Smooth muscle cell (in vitro differentiated cells): Measurements from ENCODE around the gene C9orf50. TPM values are rescaled to one million over a fixed set of nuclear protein-coding genes. Genes with fewer than 3 reads are reported as not detected.

Experiments used
- DNase-seq: peaks from one replicate; lab custom pipeline; 2025; ENCODE audit not compliant: unreplicated experiment; lab: John Stamatoyannopoulos, UW
- H2AFZ ChIP-seq: fragments of 200-600 bp; sonication (generic); 2 replicates; pipeline ENCODE4 v1.6.0; 2016; ENCODE audit warnings: antibody characterized with exemption, low read depth, mild to moderate bottlenecking
- H3F3A ChIP-seq: fragments of 200-600 bp; sonication (generic); 2 replicates; pipeline ENCODE4 v1.6.0; 2017; ENCODE audit warnings: antibody characterized with exemption, low read depth
- H3K27ac ChIP-seq: fragments of 200-600 bp; sonication (generic); 2 replicates; pipeline ENCODE4 v1.5.1; 2016; ENCODE audit warnings: low read depth, mild to moderate bottlenecking
- H3K27me3 ChIP-seq: fragments of 200-600 bp; sonication (generic); 2 replicates; pipeline ENCODE4 v1.6.1; 2016; ENCODE audit warnings: low read depth, mild to moderate bottlenecking
- H3K36me3 ChIP-seq: fragments of 200-600 bp; sonication (generic); 2 replicates; pipeline ENCODE4 v1.5.1; 2016; ENCODE audit warnings: low read depth
- H3K4me1 ChIP-seq: fragments of 200-600 bp; sonication (generic); 2 replicates; pipeline ENCODE4 v1.5.1; 2016; ENCODE audit warnings: low read depth
- H3K4me2 ChIP-seq: fragments of 200-600 bp; sonication (generic); 2 replicates; pipeline ENCODE4 v1.6.0; 2016; ENCODE audit warnings: mild to moderate bottlenecking
- H3K4me3 ChIP-seq: fragments of 200-600 bp; sonication (generic); 2 replicates; pipeline ENCODE4 v1.5.1; 2016; ENCODE audit warnings: mild to moderate bottlenecking
- H3K79me2 ChIP-seq: fragments of 200-600 bp; sonication (generic); 2 replicates; pipeline ENCODE4 v1.6.0; 2016; ENCODE audit warnings: low read depth, mild to moderate bottlenecking
- H3K9ac ChIP-seq: fragments of 200-600 bp; sonication (generic); 2 replicates; pipeline ENCODE4 v1.6.0; 2016; ENCODE audit warnings: low read depth
- H3K9me3 ChIP-seq: fragments of 200-600 bp; sonication (generic); replicated peaks from 2 replicates; pipeline ENCODE4 v1.5.1; 2016; ENCODE audit warnings: low read depth
- H4K20me1 ChIP-seq: fragments of 200-600 bp; sonication (generic); 2 replicates; pipeline ENCODE4 v1.6.0; 2016; ENCODE audit warnings: low read depth
- WGBS: methylation state at CpG from one replicate; pipeline ENCODE4 v1.1.7; 2016; ENCODE audit warnings: low lambda C conversion rate; 5-methylcytosine and 5-hydroxymethylcytosine counted together
- polyA plus RNA-seq: library from polyadenylated mRNA; unstranded; fragments of >200 nt; fragmentation: Nextera tagmentation; extraction: Ambion mirVana; gene quantifications from 2 replicates; pipeline ENCODE4 v1.2.1, GENCODE V29; 2016
- total RNA-seq: library from RNA; depleted of rRNA; stranded (reverse); fragments of >200 nt; gene quantifications from 2 replicates; pipeline ENCODE4 v1.2.3, GENCODE V29; 2014
- TF ChIP-seq, protein P1 (sequence below): fragments of 200-600 bp; sonication (generic); IDR thresholded peaks from 2 replicates; pipeline ENCODE4 v1.5.1; 2017; ENCODE audit warnings: borderline replicate concordance, mild to moderate bottlenecking, antibody characterized with exemption; ENCODE audit not compliant: insufficient read depth, poor library complexity, severe bottlenecking

The C9orf50 gene
- total and polyA plus RNA-seq, 2 experiments from 2014 or later = 0.59 TPM; not detected in 1

DNA sequence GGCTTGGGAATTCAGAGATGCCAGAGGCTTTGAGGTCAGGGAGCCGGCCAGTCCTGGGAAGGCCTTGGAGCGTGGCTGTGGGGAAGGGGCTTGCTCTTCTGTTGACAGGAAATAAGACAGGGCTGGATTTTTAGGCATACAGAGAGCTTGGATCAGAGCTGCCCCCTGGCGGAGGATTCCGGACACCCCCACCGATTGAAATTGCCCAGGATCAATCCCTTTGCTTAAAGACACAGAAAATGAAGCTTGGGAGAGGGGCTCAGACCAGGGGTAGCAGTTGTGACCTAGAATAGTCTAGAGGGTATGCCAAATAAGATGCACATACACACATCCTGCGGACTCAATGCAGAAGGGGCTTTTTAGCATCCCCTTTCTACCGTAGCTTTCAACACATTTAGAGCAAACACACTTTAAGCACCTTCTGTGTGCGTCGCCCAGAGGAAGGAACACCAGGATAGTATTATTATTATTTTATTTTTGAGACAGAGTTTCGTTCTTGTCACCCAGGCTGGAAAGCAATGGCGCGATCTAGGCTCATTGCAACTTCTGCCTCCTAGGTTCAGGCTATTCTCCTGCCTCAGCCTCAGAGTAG lies 3.4 kb upstream of the C9orf50 start:
- peaks cover 15% of the 10 kb centered on the region for H3K4me1 ChIP-seq
- no peak overlapping the region for H3K4me2 ChIP-seq
- no peak overlapping the region for H2AFZ ChIP-seq
- no peak overlapping the region for H3K4me3 ChIP-seq
- 48% methylated on average over 12 of the region's 12 CpGs for WGBS
- no peaks in the 10 kb centered on the region for H3K9me3 ChIP-seq
- TF ChIP-seq, protein P1, sequence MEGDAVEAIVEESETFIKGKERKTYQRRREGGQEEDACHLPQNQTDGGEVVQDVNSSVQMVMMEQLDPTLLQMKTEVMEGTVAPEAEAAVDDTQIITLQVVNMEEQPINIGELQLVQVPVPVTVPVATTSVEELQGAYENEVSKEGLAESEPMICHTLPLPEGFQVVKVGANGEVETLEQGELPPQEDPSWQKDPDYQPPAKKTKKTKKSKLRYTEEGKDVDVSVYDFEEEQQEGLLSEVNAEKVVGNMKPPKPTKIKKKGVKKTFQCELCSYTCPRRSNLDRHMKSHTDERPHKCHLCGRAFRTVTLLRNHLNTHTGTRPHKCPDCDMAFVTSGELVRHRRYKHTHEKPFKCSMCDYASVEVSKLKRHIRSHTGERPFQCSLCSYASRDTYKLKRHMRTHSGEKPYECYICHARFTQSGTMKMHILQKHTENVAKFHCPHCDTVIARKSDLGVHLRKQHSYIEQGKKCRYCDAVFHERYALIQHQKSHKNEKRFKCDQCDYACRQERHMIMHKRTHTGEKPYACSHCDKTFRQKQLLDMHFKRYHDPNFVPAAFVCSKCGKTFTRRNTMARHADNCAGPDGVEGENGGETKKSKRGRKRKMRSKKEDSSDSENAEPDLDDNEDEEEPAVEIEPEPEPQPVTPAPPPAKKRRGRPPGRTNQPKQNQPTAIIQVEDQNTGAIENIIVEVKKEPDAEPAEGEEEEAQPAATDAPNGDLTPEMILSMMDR = peak; percentile 75
- no peak overlapping the region for H3K9ac ChIP-seq
- peaks cover 16% of the 10 kb centered on the region for H3F3A ChIP-seq
- no peak overlapping the region for H3K27ac ChIP-seq
- H4K20me1 ChIP-seq = peaks cover 23% of the 10 kb centered on the region
- peaks cover 21% of the 10 kb centered on the region for H3K79me2 ChIP-seq
- peak; percentile 14 for DNase-seq
- H3K36me3 ChIP-seq = no peaks in the 10 kb centered on the region
- no peaks in the 10 kb centered on the region for H3K27me3 ChIP-seq

DNA sequence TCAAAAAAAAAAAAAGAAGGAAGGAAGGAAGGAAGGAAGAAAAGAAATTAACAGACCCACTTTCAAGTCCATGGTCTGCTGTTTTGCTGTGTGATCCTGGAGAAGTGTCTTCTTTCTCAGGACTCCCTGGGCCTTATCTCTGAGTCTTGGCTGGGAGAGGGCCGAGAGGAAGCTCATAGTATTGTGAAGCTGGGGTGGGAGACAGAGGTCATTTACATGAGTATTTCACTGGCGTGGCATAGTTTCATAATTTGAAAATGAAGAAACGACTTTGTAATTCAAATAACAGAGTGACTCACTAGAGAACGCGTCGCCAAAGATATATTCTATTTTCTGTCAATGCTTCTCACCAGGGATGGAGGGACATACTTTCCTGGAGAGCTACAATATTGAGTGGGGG lies 2.4 kb upstream of the C9orf50 start:
- WGBS = 68% methylated on average over 6 of the region's 6 CpGs
- Histone ChIP-seq H3K36me3 (no peaks in the 10 kb centered on the region), H3K9me3 (no peaks in the 10 kb centered on the region), H3K27me3 (no peaks in the 10 kb centered on the region), H2AFZ (no peak overlapping the region), H3K4me3 (no peak overlapping the region), H3K27ac (no peak overlapping the region), H3K4me1 (peaks cover 15% of the 10 kb centered on the region), H3K9ac (no peak overlapping the region), H3K4me2 (no peak overlapping the region), H3K79me2 (peaks cover 12% of the 10 kb centered on the region), H4K20me1 (peaks cover 14% of the 10 kb centered on the region), H3F3A (peaks cover 17% of the 10 kb centered on the region)
- TF ChIP-seq, protein P1 = no peak
- no peak for DNase-seq

DNA sequence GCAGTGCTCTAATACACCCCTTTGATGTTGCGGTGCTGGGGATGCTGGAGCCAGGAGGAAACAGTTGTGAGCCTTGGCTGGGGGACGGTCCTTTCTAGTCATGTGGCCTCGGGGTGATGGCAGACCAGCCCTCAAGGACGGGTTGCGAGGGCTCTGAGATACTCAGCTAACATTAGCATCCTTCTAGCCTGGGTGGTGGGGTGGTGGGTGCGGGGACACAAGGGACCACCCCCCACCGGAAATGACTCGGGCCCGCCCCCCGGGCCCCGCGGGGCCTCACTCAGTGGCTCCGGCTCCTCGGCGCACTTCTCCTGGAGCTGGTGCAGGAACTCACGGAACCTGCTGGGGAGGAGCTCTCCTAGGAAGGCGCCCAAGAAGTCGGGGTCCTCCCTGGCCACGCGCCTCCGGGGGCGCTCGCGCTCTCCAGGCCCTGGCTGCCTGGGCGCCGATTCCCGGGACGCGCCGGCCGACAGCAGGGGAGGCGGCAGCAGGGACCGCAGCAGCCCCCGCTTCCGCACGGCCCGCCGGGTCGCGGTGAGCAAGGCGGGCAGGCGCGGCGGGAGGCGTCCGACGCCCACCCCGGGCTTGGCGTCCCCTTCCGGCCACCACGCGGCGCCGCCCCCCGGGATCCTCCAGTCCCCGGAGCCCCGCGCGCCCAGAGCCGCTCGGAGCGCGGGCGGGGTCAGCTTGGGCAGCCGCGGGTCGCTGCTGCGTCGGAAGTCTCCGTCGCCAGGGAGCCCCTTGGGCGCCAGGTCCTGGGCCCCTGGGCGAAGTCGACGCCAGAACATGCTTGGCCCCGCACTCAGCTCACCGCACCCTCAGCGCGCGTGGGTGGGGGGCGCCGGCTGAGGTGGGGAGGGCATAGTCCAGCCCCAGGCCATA lies 873 bp downstream of the C9orf50 start:
- Histone ChIP-seq H3K4me1 (peaks cover 9% of the 10 kb centered on the region), H3K4me2 (peak overlapping the region; percentile 97), H3K36me3 (no peaks in the 10 kb centered on the region), H3K4me3 (peak overlapping the region; percentile 62), H3F3A (peaks cover 17% of the 10 kb centered on the region), H3K27ac (peak overlapping the region; percentile 16), H3K27me3 (no peaks in the 10 kb centered on the region), H2AFZ (peak overlapping the region; percentile 84), H3K79me2 (no peaks in the 10 kb centered on the region), H3K9ac (peak overlapping the region; percentile 47), H3K9me3 (no peaks in the 10 kb centered on the region), H4K20me1 (no peaks in the 10 kb centered on the region)
- DNase-seq = no peak
- TF ChIP-seq, protein P1 = peak; percentile 16
- WGBS = 1% methylated on average over 60 of the region's 82 CpGs
